ENCODE measurements around the gene PSMB8.

DNA sequence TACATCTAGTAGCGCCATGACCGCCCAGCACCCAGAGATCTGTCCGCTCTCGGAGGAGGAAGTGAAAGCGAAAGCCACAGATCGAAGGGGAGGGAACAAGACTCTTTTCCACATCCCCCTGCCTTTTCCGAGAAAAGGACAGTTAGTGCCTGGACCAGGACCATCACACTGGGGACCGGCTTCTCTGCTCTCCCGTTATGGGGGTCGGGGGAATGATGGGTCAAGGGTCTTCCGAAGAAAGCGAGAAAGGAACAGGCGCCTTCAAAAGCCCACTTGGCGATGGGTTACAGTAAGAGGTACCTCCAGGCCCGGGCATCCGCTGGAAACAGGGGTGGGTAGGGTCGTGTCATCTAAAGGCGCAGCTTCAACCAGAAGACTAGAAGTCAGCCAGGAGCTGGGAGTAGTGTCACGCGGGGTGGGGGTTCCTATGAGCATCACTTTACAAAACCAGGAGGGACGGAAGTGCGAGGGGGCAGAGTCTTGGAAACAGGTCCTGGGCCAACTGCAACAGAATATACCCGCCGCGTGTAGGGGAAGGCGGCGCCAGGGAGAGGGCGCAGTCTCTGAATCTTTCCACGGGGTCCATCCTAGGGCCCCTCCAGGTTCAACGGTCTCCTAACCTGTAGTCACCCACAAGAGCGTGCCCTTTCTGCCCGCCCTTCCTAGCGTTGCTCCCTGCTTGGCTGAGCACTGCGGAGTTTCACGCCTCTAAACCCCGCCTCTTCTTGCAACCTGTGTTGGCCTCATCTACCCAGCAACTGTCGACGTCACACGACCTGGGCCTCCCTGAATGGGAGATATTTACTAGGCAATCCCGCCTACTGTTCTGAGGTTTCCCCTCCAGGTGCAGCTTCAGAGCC lies at the start of gene PSMB8:
- TF ChIP-seq POLR2AphosphoS5 (IDR thresholded peaks at IDR 0.05; ENCODE audit: low read depth, low read length) (no peak), TAF1 (IDR thresholded peaks at IDR 0.05; ENCODE audit: borderline replicate concordance, insufficient read depth, low read length) (no peak), FOXP2 (optimal IDR thresholded peaks at IDR 0.05; ENCODE audit: borderline replicate concordance, extremely low read depth, extremely low read length, insufficient read depth) (no peak)
- TF ChIP-seq, protein P1, sequence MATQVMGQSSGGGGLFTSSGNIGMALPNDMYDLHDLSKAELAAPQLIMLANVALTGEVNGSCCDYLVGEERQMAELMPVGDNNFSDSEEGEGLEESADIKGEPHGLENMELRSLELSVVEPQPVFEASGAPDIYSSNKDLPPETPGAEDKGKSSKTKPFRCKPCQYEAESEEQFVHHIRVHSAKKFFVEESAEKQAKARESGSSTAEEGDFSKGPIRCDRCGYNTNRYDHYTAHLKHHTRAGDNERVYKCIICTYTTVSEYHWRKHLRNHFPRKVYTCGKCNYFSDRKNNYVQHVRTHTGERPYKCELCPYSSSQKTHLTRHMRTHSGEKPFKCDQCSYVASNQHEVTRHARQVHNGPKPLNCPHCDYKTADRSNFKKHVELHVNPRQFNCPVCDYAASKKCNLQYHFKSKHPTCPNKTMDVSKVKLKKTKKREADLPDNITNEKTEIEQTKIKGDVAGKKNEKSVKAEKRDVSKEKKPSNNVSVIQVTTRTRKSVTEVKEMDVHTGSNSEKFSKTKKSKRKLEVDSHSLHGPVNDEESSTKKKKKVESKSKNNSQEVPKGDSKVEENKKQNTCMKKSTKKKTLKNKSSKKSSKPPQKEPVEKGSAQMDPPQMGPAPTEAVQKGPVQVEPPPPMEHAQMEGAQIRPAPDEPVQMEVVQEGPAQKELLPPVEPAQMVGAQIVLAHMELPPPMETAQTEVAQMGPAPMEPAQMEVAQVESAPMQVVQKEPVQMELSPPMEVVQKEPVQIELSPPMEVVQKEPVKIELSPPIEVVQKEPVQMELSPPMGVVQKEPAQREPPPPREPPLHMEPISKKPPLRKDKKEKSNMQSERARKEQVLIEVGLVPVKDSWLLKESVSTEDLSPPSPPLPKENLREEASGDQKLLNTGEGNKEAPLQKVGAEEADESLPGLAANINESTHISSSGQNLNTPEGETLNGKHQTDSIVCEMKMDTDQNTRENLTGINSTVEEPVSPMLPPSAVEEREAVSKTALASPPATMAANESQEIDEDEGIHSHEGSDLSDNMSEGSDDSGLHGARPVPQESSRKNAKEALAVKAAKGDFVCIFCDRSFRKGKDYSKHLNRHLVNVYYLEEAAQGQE (IDR thresholded peaks at IDR 0.05; ENCODE audit: insufficient read depth in 1 of 2, low read depth in 2 of 2, low read length in 2 of 2), result no peak

All from PFSK-1 (cell line).